DOHH2 (cell line): ENCODE results near the gene DERL2.
"Not testable (repeated sequence)": the region's sequence is repeated elsewhere in the genome, so short reads cannot be mapped to it uniquely, and the experiment has no call there.

ENCODE experiments used
- H3F3A ChIP-seq: fragments of 200-600 bp; sonication (generic), shearing (Covaris generic); 2 replicates; pipeline ENCODE4 v1.6.0; 2016; ENCODE audit warnings: antibody characterized with exemption, mild to moderate bottlenecking; ENCODE audit not compliant: control insufficient read depth, insufficient read depth
- H3K27ac ChIP-seq: fragments of 200-600 bp; sonication (generic); 2 replicates; pipeline ENCODE4 v1.5.1; 2014; ENCODE audit warnings: low read depth, mild to moderate bottlenecking, low read length, moderate library complexity
- H3K27me3 ChIP-seq: fragments of 200-600 bp; sonication (generic); 2 replicates; pipeline ENCODE4 v1.6.1; 2014; ENCODE audit warnings: mild to moderate bottlenecking, low read length, mixed read lengths; ENCODE audit not compliant: control insufficient read depth
- H3K36me3 ChIP-seq: fragments of 200-600 bp; sonication (generic); 2 replicates; pipeline ENCODE4 v1.6.1; 2014; ENCODE audit warnings: mild to moderate bottlenecking, low read length, moderate library complexity, mixed read lengths; ENCODE audit not compliant: control insufficient read depth
- H3K4me1 ChIP-seq: fragments of 200-600 bp; sonication (generic); 2 replicates; pipeline ENCODE4 v1.6.1; 2014; ENCODE audit warnings: mild to moderate bottlenecking, low read length, mixed read lengths; ENCODE audit not compliant: control insufficient read depth
- H3K4me2 ChIP-seq: fragments of 200-600 bp; sonication (generic); 2 replicates; pipeline ENCODE4 v1.6.0; 2014; ENCODE audit warnings: mild to moderate bottlenecking, low read length, moderate library complexity
- H3K4me3 ChIP-seq: fragments of 200-600 bp; sonication (generic); 2 replicates; pipeline ENCODE4 v1.5.1; 2014; ENCODE audit warnings: mild to moderate bottlenecking, low read length, mixed read lengths
- H3K79me2 ChIP-seq: fragments of 200-600 bp; sonication (generic); 2 replicates; pipeline ENCODE4 v1.6.1; 2014; ENCODE audit warnings: mild to moderate bottlenecking, low read length, mixed read lengths; ENCODE audit not compliant: control insufficient read depth
- H3K9me2 ChIP-seq: fragments of 200-600 bp; sonication (generic); replicated peaks from 2 replicates; pipeline ENCODE4 v1.6.1; 2014; ENCODE audit warnings: mild to moderate bottlenecking, low read length, mixed read lengths; ENCODE audit not compliant: control insufficient read depth
- H3K9me3 ChIP-seq: fragments of 200-600 bp; sonication (generic); 2 replicates; pipeline ENCODE4 v1.6.1; 2014; ENCODE audit warnings: antibody characterized with exemption, low read length, mixed read lengths; ENCODE audit not compliant: control insufficient read depth, insufficient read depth
- H4K20me1 ChIP-seq: fragments of 200-600 bp; sonication (generic); 2 replicates; pipeline ENCODE4 v1.6.0; 2014; ENCODE audit warnings: low read depth, mild to moderate bottlenecking, antibody characterized with exemption, low read length, moderate library complexity; ENCODE audit not compliant: control insufficient read depth, insufficient read depth
- CTCF ChIP-seq: fragments of 200-600 bp; sonication (generic); IDR thresholded peaks from one replicate; pipeline ENCODE4 v1.5.1; 2014; ENCODE audit warnings: antibody characterized with exemption, mild to moderate bottlenecking, low read depth, low read length; ENCODE audit not compliant: poor library complexity, severe bottlenecking
- EZH2phosphoT487 ChIP-seq: fragments of 200-600 bp; sonication (generic); IDR thresholded peaks from 2 replicates; pipeline ENCODE4 v1.6.1; 2017; ENCODE audit warnings: borderline replicate concordance, mild to moderate bottlenecking, antibody characterized with exemption, low read length, moderate library complexity, mixed read lengths

The DERL2 gene

GRCh38 chr17:5437721-5438317 lies 48.2 kb downstream of the DERL2 start:
- Histone ChIP-seq H3K9me3 (no peaks in the 10 kb centered on the region), H3K27ac (peak overlapping the region; percentile 66), H3K36me3 (peaks cover 85% of the 10 kb centered on the region)

GRCh38 chr17:5435781-5436315 lies 50.1 kb downstream of the DERL2 start:
- Histone ChIP-seq H4K20me1 (peaks cover 15% of the 10 kb centered on the region; the same call in 1 of the 2 replicates), H3K4me2 (peak overlapping the region; percentile 93)

More at GRCh38 chr17:5437721-5438317, 48.2 kb downstream of the DERL2 start:
- Histone ChIP-seq H3K4me2 (peak overlapping the region; percentile 93), H4K20me1 (peaks cover 15% of the 10 kb centered on the region; the same call in 1 of the 2 replicates), H3K4me3 (peak overlapping the region; percentile 99), H3K4me1 (peaks cover 41% of the 10 kb centered on the region), H3K9me2 (no peaks in the 10 kb centered on the region), H3K27me3 (no peaks in the 10 kb centered on the region), H3F3A (peaks cover 54% of the 10 kb centered on the region), H3K79me2 (peaks cover 83% of the 10 kb centered on the region)
- TF ChIP-seq EZH2phosphoT487 = no peak
- TF ChIP-seq CTCF = no peak

GRCh38 chr17:5434984-5435383 lies 51.0 kb downstream of the DERL2 start:
- no peaks in the 10 kb centered on the region for H3K9me2 ChIP-seq
- no peaks in the 10 kb centered on the region for H3K9me3 ChIP-seq
- H3K4me3 ChIP-seq = no peak overlapping the region
- no peak overlapping the region for H3K27ac ChIP-seq
- no peak overlapping the region for H3K4me2 ChIP-seq
- H3K4me1 ChIP-seq = peaks cover 41% of the 10 kb centered on the region
- H3K79me2 ChIP-seq = peaks cover 66% of the 10 kb centered on the region
- no peak for TF ChIP-seq CTCF
- TF ChIP-seq EZH2phosphoT487 = no peak
- H4K20me1 ChIP-seq = peaks cover 15% of the 10 kb centered on the region; the same call in 1 of the 2 replicates
- H3F3A ChIP-seq = peaks cover 49% of the 10 kb centered on the region
- peaks cover 89% of the 10 kb centered on the region for H3K36me3 ChIP-seq
- no peaks in the 10 kb centered on the region for H3K27me3 ChIP-seq

More at GRCh38 chr17:5435781-5436315, 50.1 kb downstream of the DERL2 start:
- Histone ChIP-seq H3K79me2 (peaks cover 70% of the 10 kb centered on the region), H3F3A (peaks cover 51% of the 10 kb centered on the region), H3K4me1 (peaks cover 41% of the 10 kb centered on the region), H3K4me3 (peak overlapping the region; percentile 37), H3K27ac (peak overlapping the region; percentile 20; the same call in 1 of the 2 replicates), H3K36me3 (peaks cover 88% of the 10 kb centered on the region)
- not testable (repeated sequence) for H3K9me3 ChIP-seq, H3K27me3 ChIP-seq, H3K9me2 ChIP-seq

- H3K4me3 ChIP-seq = no peak overlapping the region
- no peaks in the 10 kb centered on the region for H3K9me2 ChIP-seq
- H3K4me2 ChIP-seq = no peak overlapping the region
- peaks cover 48% of the 10 kb centered on the region for H3F3A ChIP-seq
- no peak for TF ChIP-seq CTCF
- no peak for TF ChIP-seq EZH2phosphoT487
- H3K27ac ChIP-seq = no peak overlapping the region
- H3K4me1 ChIP-seq = peaks cover 27% of the 10 kb centered on the region
- H3K36me3 ChIP-seq = peaks cover 94% of the 10 kb centered on the region
- H3K79me2 ChIP-seq = peaks cover 38% of the 10 kb centered on the region
- no peaks in the 10 kb centered on the region for H3K9me3 ChIP-seq
- H4K20me1 ChIP-seq = peaks cover 10% of the 10 kb centered on the region; the same call in 1 of the 2 replicates
- H3K27me3 ChIP-seq = no peaks in the 10 kb centered on the region
These were observed 53.9 kb downstream of the DERL2 start for GRCh38 chr17:5431949-5432556.
